H9 (cell line): ENCODE measurements around the gene MAPK12. TPM values are rescaled to one million over a fixed set of nuclear protein-coding genes. Genes with fewer than 3 reads are reported as not detected.

Source experiments
- DNase-seq: peaks from one replicate; pipeline ENCODE4 v3.0.0-alpha.2; 2017
- H2AFZ ChIP-seq: one replicate; pipeline ENCODE4 v1.6.1; 2013; ENCODE audit warnings: mild to moderate bottlenecking, low read length, control low read depth, moderate library complexity
- H2AK5ac ChIP-seq: 2 replicates; pipeline ENCODE4 v1.6.1; 2013; ENCODE audit warnings: low read length, control low read depth, mixed read lengths; ENCODE audit not compliant: insufficient read length
- H2BK120ac ChIP-seq: one replicate; pipeline ENCODE4 v1.6.1; 2013; ENCODE audit warnings: low read depth, mild to moderate bottlenecking, low read length, control low read depth, inconsistent platforms; ENCODE audit not compliant: poor library complexity, severe bottlenecking
- H2BK12ac ChIP-seq: 2 replicates; pipeline ENCODE4 v1.6.1; 2013; ENCODE audit warnings: low read length, control low read depth, mixed read lengths, low read depth; ENCODE audit not compliant: insufficient read length
- H2BK15ac ChIP-seq: 2 replicates; pipeline ENCODE4 v1.6.1; 2013; ENCODE audit warnings: low read depth, low read length, control low read depth
- H2BK20ac ChIP-seq: one replicate; pipeline ENCODE4 v1.6.1; 2013; ENCODE audit warnings: low read depth, mild to moderate bottlenecking, low read length, control low read depth, inconsistent platforms; ENCODE audit not compliant: poor library complexity, severe bottlenecking
- H2BK5ac ChIP-seq: 2 replicates; pipeline ENCODE4 v1.6.1; 2013; ENCODE audit warnings: low read length, control low read depth, mixed read lengths; ENCODE audit not compliant: insufficient read length
- H3K14ac ChIP-seq: 2 replicates; pipeline ENCODE4 v1.6.1; 2013; ENCODE audit warnings: low read length, control low read depth; ENCODE audit not compliant: insufficient read depth
- H3K18ac ChIP-seq: 2 replicates; pipeline ENCODE4 v1.6.1; 2013; ENCODE audit warnings: low read depth, mild to moderate bottlenecking, mixed read lengths, low read length, control low read depth; ENCODE audit not compliant: insufficient read length
- H3K23ac ChIP-seq: 2 replicates; pipeline ENCODE4 v1.6.1; 2013; ENCODE audit warnings: low read length, control low read depth, mixed read lengths, low read depth; ENCODE audit not compliant: insufficient read length
- H3K23me2 ChIP-seq: 2 replicates; pipeline ENCODE4 v1.6.1; 2013; ENCODE audit warnings: low read depth, mild to moderate bottlenecking, mixed read lengths, low read length, control low read depth; ENCODE audit not compliant: insufficient read length, poor library complexity, severe bottlenecking
- H3K27ac ChIP-seq: 2 replicates; pipeline ENCODE4 v1.5.1; 2013; ENCODE audit warnings: low read length, control low read depth, mixed read lengths, low read depth; ENCODE audit not compliant: insufficient read length
- H3K27me3 ChIP-seq: 2 replicates; pipeline ENCODE4 v1.6.1; 2013; ENCODE audit warnings: low read length, control low read depth, inconsistent platforms; ENCODE audit not compliant: insufficient read depth
- H3K4ac ChIP-seq: 2 replicates; pipeline ENCODE4 v1.6.1; 2013; ENCODE audit warnings: low read depth, mild to moderate bottlenecking, control low read depth, inconsistent platforms, low read length, moderate library complexity
- H3K4me1 ChIP-seq: 2 replicates; pipeline ENCODE4 v1.6.1; 2013; ENCODE audit warnings: low read length, control low read depth, inconsistent platforms; ENCODE audit not compliant: insufficient read depth
- H3K4me2 ChIP-seq: 2 replicates; pipeline ENCODE4 v1.6.1; 2013; ENCODE audit warnings: low read length, control low read depth, mixed read lengths; ENCODE audit not compliant: insufficient read length, insufficient read depth
- H3K56ac ChIP-seq: 2 replicates; pipeline ENCODE4 v1.6.1; 2013; ENCODE audit warnings: low read depth, mild to moderate bottlenecking, mixed read lengths, low read length, control low read depth; ENCODE audit not compliant: insufficient read length
- H3K79me1 ChIP-seq: 2 replicates; pipeline ENCODE4 v1.6.1; 2013; ENCODE audit warnings: low read depth, mild to moderate bottlenecking, moderate library complexity, low read length, control low read depth, inconsistent platforms; ENCODE audit not compliant: insufficient read depth, poor library complexity, severe bottlenecking
- H3K79me2 ChIP-seq: 2 replicates; pipeline ENCODE4 v1.6.1; 2013; ENCODE audit warnings: low read length, control low read depth, inconsistent platforms; ENCODE audit not compliant: insufficient read depth
- H3K9ac ChIP-seq: 2 replicates; pipeline ENCODE4 v1.6.1; 2013; ENCODE audit warnings: low read length, control low read depth, mixed read lengths; ENCODE audit not compliant: insufficient read length; ENCODE audit errors: extremely low read depth
- H3K9me3 ChIP-seq: one replicate; pipeline ENCODE4 v1.6.1; 2013; ENCODE audit warnings: low read depth, low read length, inconsistent platforms; ENCODE audit not compliant: control insufficient read depth
- H3T11ph ChIP-seq: one replicate; pipeline ENCODE4 v1.6.1; 2013; ENCODE audit warnings: mild to moderate bottlenecking, low read length, control low read depth, inconsistent platforms
- H4K20me1 ChIP-seq: one replicate; pipeline ENCODE4 v1.6.1; 2013; ENCODE audit not compliant: control insufficient read depth, insufficient read length, insufficient read depth
- H4K5ac ChIP-seq: 2 replicates; pipeline ENCODE4 v1.6.1; 2013; ENCODE audit warnings: low read depth, mild to moderate bottlenecking, mixed read lengths, low read length, control low read depth; ENCODE audit not compliant: insufficient read length
- H4K8ac ChIP-seq: replicated peaks from 2 replicates; pipeline ENCODE4 v1.6.1; 2013; ENCODE audit warnings: low read length, control low read depth, mixed read lengths, low read depth; ENCODE audit not compliant: insufficient read length
- H4K91ac ChIP-seq: 2 replicates; pipeline ENCODE4 v1.6.1; 2013; ENCODE audit warnings: low read depth, mild to moderate bottlenecking, moderate library complexity, mixed read lengths, low read length, control low read depth; ENCODE audit not compliant: insufficient read length
- H3K27ac Mint-ChIP-seq, 3 experiments: 2 replicates in 2 of 3; 3 replicates in 1 of 3; pipeline ENCODE4 v1.8.0; 2020 to 2021; ENCODE audit warnings: mixed read lengths in 3 of 3, mild to moderate bottlenecking in 1 of 3, moderate library complexity in 1 of 3
- H3K27me3 Mint-ChIP-seq: 2 replicates; pipeline ENCODE4 v1.8.0; 2021; ENCODE audit warnings: low read depth, mild to moderate bottlenecking, moderate library complexity, mixed read lengths
- H3K36me3 Mint-ChIP-seq, 3 experiments: 2 replicates in 2 of 3; 3 replicates in 1 of 3; pipeline ENCODE4 v1.8.0; 2020 to 2021; ENCODE audit warnings: low read depth in 3 of 3, mixed read lengths in 3 of 3; ENCODE audit not compliant: insufficient read depth in 1 of 3
- H3K4me1 Mint-ChIP-seq, 2 experiments: 2 replicates each; pipeline ENCODE4 v1.8.0; 2020; ENCODE audit warnings: mixed read lengths in 2 of 2
- H3K4me3 Mint-ChIP-seq, 2 experiments: 2 replicates in 1 of 2; 3 replicates in 1 of 2; pipeline ENCODE4 v1.8.0; 2020 to 2021; ENCODE audit warnings: mild to moderate bottlenecking in 2 of 2, mixed read lengths in 2 of 2, moderate library complexity in 1 of 2
- H3K9me3 Mint-ChIP-seq, 2 experiments: 2 replicates in 1 of 2; 3 replicates in 1 of 2; pipeline ENCODE4 v1.8.0; 2020; ENCODE audit warnings: mild to moderate bottlenecking in 2 of 2, mixed read lengths in 2 of 2, moderate library complexity in 1 of 2
- CTCF ChIP-seq: fragments of 200-600 bp; sonication (generic); conservative IDR thresholded peaks from 3 replicates; pipeline ENCODE4 v1.8.0; 2021; ENCODE audit warnings: antibody characterized with exemption, mild to moderate bottlenecking
- WGBS: extraction: QIAGEN DNeasy Blood & Tissue Kit; methylation state at CpG from one replicate; pipeline ENCODE4 v1.1.7; 2013; ENCODE audit warnings: missing lambda C conversion rate, low lambda C conversion rate, mixed read lengths; ENCODE audit not compliant: insufficient read length; ENCODE audit errors: extremely low coverage; 5-methylcytosine and 5-hydroxymethylcytosine counted together
- total RNA-seq: library from RNA; stranded (reverse); gene quantifications from 2 replicates; pipeline ENCODE4 v1.2.1, GENCODE V29; 2021

Gene MAPK12
- total RNA-seq, 1 experiment from 2014 or later: 31.3 TPM

- Histone ChIP-seq H3K14ac (no peak overlapping the region), H2BK12ac (no peak overlapping the region), H4K5ac (no peak overlapping the region), H2BK15ac (no peak overlapping the region), H3K9ac (no peak overlapping the region), H4K8ac (no peak overlapping the region), H2BK20ac (no peak overlapping the region), H4K20me1 (no peaks in the 10 kb centered on the region), H3K23ac (no peak overlapping the region), H3K4me2 (no peak overlapping the region), H3K27ac (no peak overlapping the region), H3K79me1 (no peaks in the 10 kb centered on the region), H2BK5ac (no peak overlapping the region), H2AK5ac (no peak overlapping the region), H3K9me3 (no peaks in the 10 kb centered on the region), H3K27me3 (no peaks in the 10 kb centered on the region), H2BK120ac (no peak overlapping the region), H3K4ac (no peak overlapping the region), H4K91ac (no peak overlapping the region), H3K79me2 (no peaks in the 10 kb centered on the region), H2AFZ (no peak overlapping the region), H3K4me1 (no peaks in the 10 kb centered on the region), H3K23me2 (peaks cover 3% of the 10 kb centered on the region), H3T11ph (no peak overlapping the region), H3K56ac (no peak overlapping the region), H3K18ac (no peak overlapping the region)
- WGBS: no CpG with 5 or more reads among the region's 45 CpGs
- Mint-ChIP-seq H3K27me3 (no peaks in the 10 kb centered on the region), H3K4me3 (no peak overlapping the region), H3K27ac (no peak overlapping the region), H3K9me3 (no peaks in the 10 kb centered on the region; a peak in 1 of 5 replicates), H3K4me1 (no peaks in the 10 kb centered on the region), H3K36me3 (peaks cover 22 to 52% (median 48%) of the 10 kb centered on the region in 3 experiments)
- TF ChIP-seq CTCF: no peak
- DNase-seq: no peak
Measured at GRCh38 chr22:50282361-50283155, 21.1 kb upstream of the MAPK12 start.
